ENCODE measurements around the gene MYO15A. TPM values are rescaled to one million over a fixed set of nuclear protein-coding genes. Genes with fewer than 3 reads are reported as not detected.

Gene MYO15A
- total RNA-seq, 1 experiment from 2014 or later: 0.38 TPM

GRCh38 chr17:18140648-18141047 lies 32.1 kb downstream of the MYO15A start:
- H3K4me1 Mint-ChIP-seq (ENCODE audit: low read depth, unreplicated experiment): peaks cover 8% of the 10 kb centered on the region
- no peak for TF ChIP-seq CTCF (IDR thresholded peaks at IDR 0.05; ENCODE audit: unreplicated experiment)
- no peak overlapping the region for H3K27ac Mint-ChIP-seq (ENCODE audit: unreplicated experiment)
- intact Hi-C loops (cut with micrococcal nuclease; ENCODE audit: unreplicated experiment): loop anchor here (5.0 to 10.0 kb wide), 2 partner anchors 47 to 84 kb away; partner anchors contain the start of gene LLGL1
- no peaks in the 10 kb centered on the region for H3K9me3 Mint-ChIP-seq (ENCODE audit: low read depth, unreplicated experiment)
- DNase-seq: no peak
- H3K36me3 Mint-ChIP-seq (ENCODE audit: insufficient read depth, unreplicated experiment): peaks cover 14% of the 10 kb centered on the region
- no TSS peak for BruUV-seq (replicated peaks)
- CTCF ChIA-PET: no interaction called here
- H3K4me3 Mint-ChIP-seq (ENCODE audit: low read depth, unreplicated experiment): no peak overlapping the region
- H3K27me3 Mint-ChIP-seq (ENCODE audit: unreplicated experiment): peaks cover 10% of the 10 kb centered on the region

- BruUV-seq (replicated peaks): no TSS peak
- intact Hi-C loops (cut with micrococcal nuclease; ENCODE audit: unreplicated experiment): loop anchor here (5.0 to 10.0 kb wide), 2 partner anchors 46 to 83 kb away; partner anchors contain the start of gene LLGL1
- CTCF ChIA-PET: no interaction called here
- Mint-ChIP-seq H3K27ac (ENCODE audit: unreplicated experiment) (no peak overlapping the region), H3K9me3 (ENCODE audit: low read depth, unreplicated experiment) (no peaks in the 10 kb centered on the region), H3K4me1 (ENCODE audit: low read depth, unreplicated experiment) (peaks cover 8% of the 10 kb centered on the region), H3K4me3 (ENCODE audit: low read depth, unreplicated experiment) (no peak overlapping the region), H3K36me3 (ENCODE audit: insufficient read depth, unreplicated experiment) (peaks cover 10% of the 10 kb centered on the region), H3K27me3 (ENCODE audit: unreplicated experiment) (peaks cover 4% of the 10 kb centered on the region)
- DNase-seq: peak; percentile 34
- no peak for TF ChIP-seq CTCF (IDR thresholded peaks at IDR 0.05; ENCODE audit: unreplicated experiment)
Observed at GRCh38 chr17:18141210-18141803, 32.8 kb downstream of the MYO15A start.

DNA sequence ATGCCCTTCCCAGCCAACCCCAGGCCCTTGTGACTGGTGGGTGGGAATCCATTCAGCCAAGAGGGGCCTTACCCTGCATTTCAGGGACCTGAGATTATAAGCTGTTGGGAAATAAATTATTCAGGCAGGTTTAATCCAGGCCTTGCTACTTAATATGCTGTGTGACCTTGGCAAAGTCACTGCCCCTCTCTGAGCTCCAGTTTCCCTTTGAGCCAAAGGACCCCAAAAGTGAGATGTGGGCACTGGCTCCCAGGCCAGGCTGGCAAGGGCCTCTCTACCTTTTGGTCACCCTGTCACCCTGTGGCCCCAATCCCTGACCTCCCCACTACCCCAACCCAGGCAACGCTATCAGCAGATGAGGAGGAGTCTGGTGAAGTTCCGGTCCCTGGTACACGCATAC lies 33.9 kb downstream of the MYO15A start:
- Mint-ChIP-seq H3K27ac (ENCODE audit: unreplicated experiment) (no peak overlapping the region), H3K9me3 (ENCODE audit: low read depth, unreplicated experiment) (no peaks in the 10 kb centered on the region), H3K4me3 (ENCODE audit: low read depth, unreplicated experiment) (no peak overlapping the region), H3K27me3 (ENCODE audit: unreplicated experiment) (no peaks in the 10 kb centered on the region), H3K4me1 (ENCODE audit: low read depth, unreplicated experiment) (peaks cover 8% of the 10 kb centered on the region), H3K36me3 (ENCODE audit: insufficient read depth, unreplicated experiment) (peaks cover 10% of the 10 kb centered on the region)
- CTCF ChIA-PET: no interaction called here
- BruUV-seq (replicated peaks): no TSS peak
- no peak for TF ChIP-seq CTCF (IDR thresholded peaks at IDR 0.05; ENCODE audit: unreplicated experiment)
- DNase-seq: no peak
- intact Hi-C loops (cut with micrococcal nuclease; ENCODE audit: unreplicated experiment): loop anchor here (5.0 to 10.0 kb wide), 2 partner anchors 45 to 82 kb away; partner anchors contain the start of gene LLGL1

- no peak for TF ChIP-seq CTCF (IDR thresholded peaks at IDR 0.05; ENCODE audit: unreplicated experiment)
- Mint-ChIP-seq H3K4me1 (ENCODE audit: low read depth, unreplicated experiment) (peaks cover 8% of the 10 kb centered on the region), H3K27ac (ENCODE audit: unreplicated experiment) (no peak overlapping the region), H3K9me3 (ENCODE audit: low read depth, unreplicated experiment) (no peaks in the 10 kb centered on the region), H3K4me3 (ENCODE audit: low read depth, unreplicated experiment) (no peak overlapping the region), H3K27me3 (ENCODE audit: unreplicated experiment) (no peaks in the 10 kb centered on the region), H3K36me3 (ENCODE audit: insufficient read depth, unreplicated experiment) (peaks cover 10% of the 10 kb centered on the region)
- DNase-seq: no peak
- intact Hi-C loops (cut with micrococcal nuclease; ENCODE audit: unreplicated experiment): loop anchor here (5.0 to 10.0 kb wide), 2 partner anchors 44 to 82 kb away; partner anchors contain the start of gene LLGL1
- CTCF ChIA-PET: no interaction called here
- no TSS peak for BruUV-seq (replicated peaks)
Observed at GRCh38 chr17:18143044-18143936, 34.7 kb downstream of the MYO15A start.
